GM21528 (cell line): ENCODE data around the gene PRM3.

Experiments
- ATAC-seq: cut with Tn5 transposase; IDR thresholded peaks from one replicate; pipeline ENCODE4 v1.9.1; 2021; ENCODE audit warnings: mild to moderate bottlenecking, moderate library complexity; ENCODE audit not compliant: unreplicated experiment, low FRiP score

Gene PRM3

GRCh38 chr16:11289202-11289601 is 15.8 kb upstream of the PRM3 start:
- no peak for ATAC-seq

- ATAC-seq = no peak
Observed at GRCh38 chr16:11285842-11286241, 12.4 kb upstream of the PRM3 start.

- no peak for ATAC-seq
Observed at GRCh38 chr16:11283820-11284248, 10.4 kb upstream of the PRM3 start.

- no peak for ATAC-seq
Observed at GRCh38 chr16:11280616-11281522, 7.4 kb upstream of the PRM3 start, which contains the start of gene PRM1. Gene PRM1, minus strand, starts transcription at chr16:11281330. Its CDS starts 92 bp downstream, at chr16:11281238.

- no peak for ATAC-seq
Observed at GRCh38 chr16:11278681-11279628, 5.5 kb upstream of the PRM3 start.

GRCh38 chr16:11277607-11278337 is 4.3 kb upstream of the PRM3 start:
- ATAC-seq = no peak

- ATAC-seq = no peak
Observed at GRCh38 chr16:11276896-11277593, 3.6 kb upstream of the PRM3 start.

GRCh38 chr16:11276143-11276895 is 2.9 kb upstream of the PRM3 start, which contains the start of gene PRM2:
Gene PRM2, minus strand, starts transcription at chr16:11276480. Its CDS starts 110 bp downstream, at chr16:11276370.
- ATAC-seq = no peak

GRCh38 chr16:11274964-11275363 is 1.5 kb upstream of the PRM3 start:
- ATAC-seq = no peak

- no peak for ATAC-seq
Observed at GRCh38 chr16:11273721-11274324, 394 bp upstream of the PRM3 start.

GRCh38 chr16:11272484-11272883 is 945 bp downstream of the PRM3 start:
- no peak for ATAC-seq

- no peak for ATAC-seq
Observed at GRCh38 chr16:11271610-11272009, 1.8 kb downstream of the PRM3 start.

- no peak for ATAC-seq
Observed at GRCh38 chr16:11270602-11271162, 2.7 kb downstream of the PRM3 start.

- no peak for ATAC-seq
Observed at GRCh38 chr16:11268921-11269375, 4.5 kb downstream of the PRM3 start, which contains the start of gene TNP2. Gene TNP2, minus strand, starts transcription at chr16:11269325. Its CDS starts 63 bp downstream, at chr16:11269262.

GRCh38 chr16:11265124-11265523 is 8.3 kb downstream of the PRM3 start:
- no peak for ATAC-seq

GRCh38 chr16:11264155-11264832 is 9.1 kb downstream of the PRM3 start:
- ATAC-seq = no peak

GRCh38 chr16:11263737-11264136 is 9.7 kb downstream of the PRM3 start:
- no peak for ATAC-seq
